SU-DHL-6 (cell line): ENCODE data around the gene NCF4.

Source experiments
- H2AFZ ChIP-seq: fragments of 200-600 bp; sonication (generic); 2 replicates; pipeline ENCODE4 v1.6.1; 2014; ENCODE audit warnings: low read depth, mild to moderate bottlenecking, moderate library complexity, mixed read lengths, antibody characterized with exemption, low read length; ENCODE audit not compliant: severe bottlenecking
- H3F3A ChIP-seq: fragments of 200-600 bp; shearing (Covaris generic); 2 replicates; pipeline ENCODE4 v1.6.0; 2016; ENCODE audit warnings: antibody characterized with exemption, mild to moderate bottlenecking; ENCODE audit not compliant: insufficient read depth
- H3K27ac ChIP-seq: fragments of 200-600 bp; sonication (generic); 2 replicates; pipeline ENCODE4 v1.5.1; 2016; ENCODE audit warnings: low read depth, mild to moderate bottlenecking, low read length, moderate library complexity, mixed read lengths
- H3K27me3 ChIP-seq: fragments of 200-600 bp; sonication (generic), shearing (Covaris generic); 2 replicates; pipeline ENCODE4 v1.6.0; 2014; ENCODE audit warnings: mild to moderate bottlenecking, low read length
- H3K36me3 ChIP-seq: fragments of 200-600 bp; sonication (generic); 2 replicates; pipeline ENCODE4 v1.6.1; 2014; ENCODE audit warnings: mild to moderate bottlenecking, low read length, mixed read lengths
- H3K4me2 ChIP-seq: fragments of 300-600, 200-600 bp; shearing (Covaris generic), sonication (generic); 2 replicates; pipeline ENCODE4 v1.6.0; 2014; ENCODE audit warnings: low read length, low read depth, mild to moderate bottlenecking; ENCODE audit not compliant: poor library complexity, severe bottlenecking
- H3K4me3 ChIP-seq: fragments of 200-600 bp; sonication (generic); 2 replicates; pipeline ENCODE4 v1.5.1; 2014; ENCODE audit warnings: antibody characterized with exemption, low read length, mild to moderate bottlenecking, mixed read lengths; ENCODE audit not compliant: insufficient read depth, poor library complexity, severe bottlenecking
- H3K79me2 ChIP-seq: fragments of 200-600 bp; sonication (generic); 2 replicates; pipeline ENCODE4 v1.6.1; 2014; ENCODE audit warnings: mild to moderate bottlenecking, low read length, moderate library complexity; ENCODE audit not compliant: insufficient read depth
- H3K9ac ChIP-seq: fragments of 200-600 bp; sonication (generic); 2 replicates; pipeline ENCODE4 v1.7.0; 2014; ENCODE audit warnings: mild to moderate bottlenecking, low read length
- H3K9me2 ChIP-seq: fragments of 200-600 bp; sonication (generic); replicated peaks from 2 replicates; pipeline ENCODE4 v1.6.1; 2014; ENCODE audit warnings: low read length; ENCODE audit not compliant: insufficient read depth
- H3K9me3 ChIP-seq: fragments of 200-600 bp; sonication (generic); 2 replicates; pipeline ENCODE4 v1.6.1; 2014; ENCODE audit warnings: low read length, mixed read lengths; ENCODE audit not compliant: insufficient read depth
- H4K20me1 ChIP-seq: fragments of 200-600 bp; sonication (generic); 2 replicates; pipeline ENCODE4 v1.6.1; 2014; ENCODE audit warnings: low read depth, mild to moderate bottlenecking, antibody characterized with exemption, low read length, moderate library complexity, mixed read lengths
- EZH2phosphoT487 ChIP-seq: fragments of 200-600 bp; sonication (generic), shearing (Covaris generic); conservative IDR thresholded peaks from 2 replicates; pipeline ENCODE4 v1.6.1; 2018; ENCODE audit warnings: mild to moderate bottlenecking, antibody characterized with exemption, low read length, moderate library complexity, mixed read lengths
- TF ChIP-seq, protein P1 (sequence below): fragments of 200-600 bp; sonication (generic); IDR thresholded peaks from one replicate; pipeline ENCODE4 v1.5.1; 2017; ENCODE audit warnings: antibody characterized with exemption, mild to moderate bottlenecking, low read length, moderate library complexity; ENCODE audit not compliant: insufficient read depth, poor library complexity, severe bottlenecking

NCF4 gene

DNA sequence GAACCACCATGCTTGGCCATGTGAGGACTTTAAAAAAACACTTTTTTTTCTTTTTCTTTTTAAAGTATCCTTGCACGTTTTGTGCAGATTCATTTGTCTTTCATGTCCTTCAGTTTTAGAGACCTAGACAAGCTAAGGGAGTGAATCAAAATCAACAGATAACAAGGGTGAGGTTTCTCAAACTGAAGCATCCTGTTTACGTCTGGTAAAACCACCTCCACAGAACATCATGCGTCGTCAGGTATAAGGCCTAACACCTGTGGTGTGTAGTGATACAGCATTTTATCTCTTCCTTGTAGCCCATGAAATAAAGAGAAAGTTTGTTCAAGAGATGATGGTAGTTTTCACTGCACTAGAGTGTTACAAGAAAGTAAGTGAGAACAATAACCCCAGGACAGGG, 26.4 kb downstream of the NCF4 start:
- no peaks in the 10 kb centered on the region for H3K36me3 ChIP-seq
- H2AFZ ChIP-seq: no peak overlapping the region
- no peak overlapping the region for H3K4me3 ChIP-seq
- no peak overlapping the region for H3K4me2 ChIP-seq
- H3K79me2 ChIP-seq: no peaks in the 10 kb centered on the region
- H3K9ac ChIP-seq: no peak overlapping the region
- H4K20me1 ChIP-seq: no peaks in the 10 kb centered on the region
- TF ChIP-seq, protein P1, sequence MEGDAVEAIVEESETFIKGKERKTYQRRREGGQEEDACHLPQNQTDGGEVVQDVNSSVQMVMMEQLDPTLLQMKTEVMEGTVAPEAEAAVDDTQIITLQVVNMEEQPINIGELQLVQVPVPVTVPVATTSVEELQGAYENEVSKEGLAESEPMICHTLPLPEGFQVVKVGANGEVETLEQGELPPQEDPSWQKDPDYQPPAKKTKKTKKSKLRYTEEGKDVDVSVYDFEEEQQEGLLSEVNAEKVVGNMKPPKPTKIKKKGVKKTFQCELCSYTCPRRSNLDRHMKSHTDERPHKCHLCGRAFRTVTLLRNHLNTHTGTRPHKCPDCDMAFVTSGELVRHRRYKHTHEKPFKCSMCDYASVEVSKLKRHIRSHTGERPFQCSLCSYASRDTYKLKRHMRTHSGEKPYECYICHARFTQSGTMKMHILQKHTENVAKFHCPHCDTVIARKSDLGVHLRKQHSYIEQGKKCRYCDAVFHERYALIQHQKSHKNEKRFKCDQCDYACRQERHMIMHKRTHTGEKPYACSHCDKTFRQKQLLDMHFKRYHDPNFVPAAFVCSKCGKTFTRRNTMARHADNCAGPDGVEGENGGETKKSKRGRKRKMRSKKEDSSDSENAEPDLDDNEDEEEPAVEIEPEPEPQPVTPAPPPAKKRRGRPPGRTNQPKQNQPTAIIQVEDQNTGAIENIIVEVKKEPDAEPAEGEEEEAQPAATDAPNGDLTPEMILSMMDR: no peak
- TF ChIP-seq EZH2phosphoT487: no peak
- no peak overlapping the region for H3K27ac ChIP-seq
- H3F3A ChIP-seq: no peaks in the 10 kb centered on the region
- H3K9me3 ChIP-seq: no peaks in the 10 kb centered on the region
- no peaks in the 10 kb centered on the region for H3K9me2 ChIP-seq
- H3K27me3 ChIP-seq: no peaks in the 10 kb centered on the region

DNA sequence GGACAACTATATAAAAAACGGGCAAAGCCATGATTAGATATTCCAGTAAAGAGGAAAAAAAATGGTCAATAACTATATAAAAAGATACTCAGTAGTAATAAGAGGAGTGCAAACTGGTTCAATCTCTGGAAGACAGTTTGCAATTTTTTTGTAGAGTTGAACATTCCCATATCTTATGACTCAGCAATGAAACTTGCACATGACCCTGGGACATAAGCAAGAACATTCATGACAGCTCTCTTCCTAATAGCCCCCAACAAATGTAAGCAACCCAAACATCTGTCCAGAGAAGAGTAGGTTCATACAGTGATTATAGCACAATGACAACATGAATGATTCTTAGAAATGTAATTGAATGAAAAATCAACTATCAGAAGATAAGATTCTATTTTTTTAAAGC, 30.8 kb downstream of the NCF4 start:
- Histone ChIP-seq H3K4me2 (no peak overlapping the region), H3K79me2 (no peaks in the 10 kb centered on the region), H3K36me3 (no peaks in the 10 kb centered on the region), H3K4me3 (no peak overlapping the region), H4K20me1 (no peaks in the 10 kb centered on the region), H3F3A (no peaks in the 10 kb centered on the region), H3K9me3 (no peaks in the 10 kb centered on the region), H3K9me2 (no peaks in the 10 kb centered on the region), H2AFZ (no peak overlapping the region), H3K27ac (no peak overlapping the region), H3K9ac (no peak overlapping the region), H3K27me3 (no peaks in the 10 kb centered on the region)
- TF ChIP-seq EZH2phosphoT487: no peak
- TF ChIP-seq, protein P1: no peak

DNA sequence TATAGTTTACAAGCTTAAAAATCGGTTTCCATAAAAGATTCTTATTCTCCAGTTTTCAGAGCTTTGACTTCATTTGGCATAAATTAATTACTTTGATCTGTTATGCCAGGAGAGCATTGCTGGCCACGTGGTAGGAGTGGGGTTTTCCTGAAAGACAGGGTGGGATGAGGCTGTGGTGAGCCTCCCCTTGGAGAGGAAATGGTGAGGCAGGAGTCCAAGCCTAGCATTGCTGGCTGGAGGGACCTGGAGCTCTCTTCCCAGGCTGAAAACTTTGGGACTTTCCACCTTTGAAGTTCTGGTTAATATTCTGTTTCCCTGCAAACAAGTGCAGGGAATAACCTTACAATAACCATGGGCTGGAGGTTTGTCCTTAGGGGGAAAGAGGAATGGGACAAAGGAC, 31.5 kb downstream of the NCF4 start:
- H3F3A ChIP-seq: no peaks in the 10 kb centered on the region
- H3K79me2 ChIP-seq: no peaks in the 10 kb centered on the region
- H3K9me3 ChIP-seq: no peaks in the 10 kb centered on the region
- TF ChIP-seq, protein P1: no peak
- TF ChIP-seq EZH2phosphoT487: no peak
- H4K20me1 ChIP-seq: no peaks in the 10 kb centered on the region
- no peak overlapping the region for H2AFZ ChIP-seq
- H3K4me2 ChIP-seq: no peak overlapping the region
- no peak overlapping the region for H3K4me3 ChIP-seq
- H3K27ac ChIP-seq: no peak overlapping the region
- H3K9ac ChIP-seq: no peak overlapping the region
- no peaks in the 10 kb centered on the region for H3K27me3 ChIP-seq
- H3K36me3 ChIP-seq: no peaks in the 10 kb centered on the region
- no peaks in the 10 kb centered on the region for H3K9me2 ChIP-seq

DNA sequence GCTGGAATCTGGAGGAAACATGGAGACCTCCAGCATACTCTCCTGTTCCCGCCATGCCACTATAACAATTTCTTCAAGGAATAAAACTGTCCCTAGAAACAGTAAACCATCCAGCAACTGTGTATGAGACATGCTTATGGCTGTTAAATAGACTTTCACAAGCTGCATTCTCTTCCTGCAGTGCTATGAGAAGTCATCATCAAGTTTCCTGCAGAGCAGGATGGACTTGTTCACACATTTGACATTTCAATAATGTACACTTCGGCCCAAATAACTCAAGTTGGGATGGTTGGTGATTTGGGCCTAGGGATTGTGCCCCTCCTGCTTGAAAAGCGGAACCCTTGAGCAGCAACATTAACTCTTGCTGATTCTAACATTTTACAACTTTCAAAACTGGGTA, 32.5 kb downstream of the NCF4 start:
- H4K20me1 ChIP-seq: no peaks in the 10 kb centered on the region
- H3K27ac ChIP-seq: no peak overlapping the region
- H3K79me2 ChIP-seq: no peaks in the 10 kb centered on the region
- H3K27me3 ChIP-seq: no peaks in the 10 kb centered on the region
- no peaks in the 10 kb centered on the region for H3F3A ChIP-seq
- H3K9me3 ChIP-seq: no peaks in the 10 kb centered on the region
- no peak overlapping the region for H3K4me2 ChIP-seq
- H3K9ac ChIP-seq: no peak overlapping the region
- no peaks in the 10 kb centered on the region for H3K36me3 ChIP-seq
- H3K9me2 ChIP-seq: no peaks in the 10 kb centered on the region
- no peak for TF ChIP-seq EZH2phosphoT487
- TF ChIP-seq, protein P1: no peak
- H3K4me3 ChIP-seq: no peak overlapping the region
- H2AFZ ChIP-seq: no peak overlapping the region
